HCT116 (cell line): Measurements from ENCODE around the gene THSD4. TPM values are rescaled to one million over a fixed set of nuclear protein-coding genes. Genes with fewer than 3 reads are reported as not detected.

Source experiments
- ATAC-seq: fragments of 200-7000 bp; cut with Tn5 transposase; 2 replicates; pipeline ENCODE4 v1.9.1; 2020; ENCODE audit warnings: mild to moderate bottlenecking, moderate library complexity
- BruUV-seq: library from RNA; stranded (reverse); fragments of 400-500 nt; replicated peaks from 2 replicates; lab custom pipeline; 2021; lab: Mats Ljungman, UMichigan
- CTCF ChIA-PET: fragments of 300-600 bp; sonication (Branson Sonifier 250); formaldehyde crosslinking; loops from one replicate; lab custom pipeline; 2021; ENCODE audit warnings: antibody characterized with exemption; lab: Charles Lee
- POLR2A ChIA-PET: fragments of 300-600, 350-600 bp; sonication (Branson Sonifier 250); formaldehyde crosslinking; loops from one replicate; lab custom pipeline; 2021; ENCODE audit warnings: antibody characterized with exemption; lab: Charles Lee
- RAD21 ChIA-PET, 2 experiments: fragments of 300-600 bp; sonication (Branson Sonifier 250); formaldehyde crosslinking; loops; one replicate each; lab custom pipeline; 2023; ENCODE audit warnings: low total read pairs in 2 of 2; ENCODE audit not compliant: uncharacterized antibody in 2 of 2, unreplicated experiment in 2 of 2, low non-redundant PET in 1 of 2; lab: Charles Lee
- DNase-seq: peaks from one replicate; pipeline ENCODE4 v3.0.0-alpha.2; 2010; ENCODE audit warnings: low read depth, low spot score
- H2AFZ ChIP-seq: fragments of 200-600 bp; shearing (Covaris generic), sonication (generic); 2 replicates; pipeline ENCODE4 v1.6.1; 2017; ENCODE audit warnings: low read depth, mixed run types, mixed read lengths, antibody characterized with exemption, low read length; ENCODE audit not compliant: poor library complexity, severe bottlenecking
- H3K27ac ChIP-seq: 2 replicates; pipeline ENCODE4 v1.5.1; 2012; ENCODE audit warnings: low read depth, low read length
- H3K27me3 ChIP-seq: fragments of 200-600 bp; sonication (generic); 2 replicates; pipeline ENCODE4 v1.6.1; 2016; ENCODE audit warnings: mixed run types, low read length, mixed read lengths; ENCODE audit not compliant: insufficient read depth
- H3K36me3 ChIP-seq, 2 experiments: fragments of 200-500 bp in 1 of 2; fragments of 200-600 bp in 1 of 2; sonication (Bioruptor generic) in 1 of 2; sonication (generic) in 1 of 2; 2 replicates each; pipeline versions ENCODE4 v1.5.1 to v1.6.1; 2014 to 2016; ENCODE audit warnings: low read length in 2 of 2, inconsistent platforms in 1 of 2, mixed read lengths in 1 of 2, mixed run types in 1 of 2; ENCODE audit not compliant: insufficient read depth in 2 of 2, control insufficient read depth in 1 of 2
- H3K4me1 ChIP-seq, 2 experiments: fragments of 200-600 bp in 1 of 2; sonication (generic) in 1 of 2; 2 replicates each; pipeline versions ENCODE4 v1.5.1 to v1.6.1; 2012 to 2017; ENCODE audit warnings: low read length in 2 of 2, inconsistent platforms in 1 of 2, mild to moderate bottlenecking in 1 of 2, mixed read lengths in 1 of 2, mixed run types in 1 of 2, moderate library complexity in 1 of 2; ENCODE audit not compliant: insufficient read depth in 2 of 2, control insufficient read depth in 1 of 2
- H3K4me2 ChIP-seq: fragments of 200-600 bp; sonication (generic); 2 replicates; pipeline ENCODE4 v1.6.1; 2017; ENCODE audit warnings: mixed run types, low read length, mixed read lengths
- H3K4me3 ChIP-seq, 2 experiments: fragments of 200-600 bp in 1 of 2; sonication (generic) in 1 of 2; replicated peaks in 1 of 2; 2 replicates each; pipeline ENCODE4 v1.5.1; 2011 to 2016; ENCODE audit warnings: low read length in 2 of 2, control low read depth in 1 of 2, low read depth in 1 of 2, mild to moderate bottlenecking in 1 of 2, mixed read lengths in 1 of 2, mixed run types in 1 of 2
- H3K79me2 ChIP-seq: fragments of 200-600 bp; sonication (generic); 2 replicates; pipeline ENCODE4 v1.6.1; 2017; ENCODE audit warnings: mild to moderate bottlenecking, mixed run types, low read length, moderate library complexity, mixed read lengths; ENCODE audit not compliant: insufficient read depth
- H3K9ac ChIP-seq: fragments of 200-600 bp; sonication (generic); 2 replicates; pipeline ENCODE4 v1.6.1; 2016; ENCODE audit warnings: low read length, mixed read lengths
- H3K9me2 ChIP-seq: fragments of 200-600 bp; sonication (generic), shearing (Covaris generic); 2 replicates; pipeline ENCODE4 v1.6.1; 2017; ENCODE audit warnings: mixed run types, mild to moderate bottlenecking, moderate library complexity; ENCODE audit not compliant: insufficient read depth
- H3K9me3 ChIP-seq, 2 experiments: fragments of 200-500 bp in 1 of 2; fragments of 200-600 bp in 1 of 2; sonication (Bioruptor generic) in 1 of 2; sonication (generic) in 1 of 2; 2 replicates each; pipeline ENCODE4 v1.6.1; 2014 to 2017; ENCODE audit warnings: low read length in 2 of 2, mixed read lengths in 2 of 2, inconsistent platforms in 1 of 2, low read depth in 1 of 2, mild to moderate bottlenecking in 1 of 2, mixed run types in 1 of 2, moderate library complexity in 1 of 2; ENCODE audit not compliant: control insufficient read depth in 1 of 2, insufficient read depth in 1 of 2
- H4K20me1 ChIP-seq: fragments of 200-600 bp; sonication (generic), shearing (Covaris generic); 2 replicates; pipeline ENCODE4 v1.6.1; 2017; ENCODE audit warnings: mixed run types, mild to moderate bottlenecking, moderate library complexity; ENCODE audit not compliant: insufficient read depth
- CBX3 ChIP-seq: IDR thresholded peaks from 2 replicates; pipeline ENCODE4 v1.6.1; 2012; ENCODE audit warnings: low read depth
- CEBPB ChIP-seq: IDR thresholded peaks from 2 replicates; pipeline ENCODE4 v1.6.1; 2012; ENCODE audit warnings: low read depth
- EGR1 ChIP-seq: IDR thresholded peaks from 2 replicates; pipeline ENCODE4 v1.6.1; 2012; ENCODE audit warnings: low read depth
- ELF1 ChIP-seq: IDR thresholded peaks from 2 replicates; pipeline ENCODE4 v1.6.1; 2012; ENCODE audit warnings: low read depth, borderline replicate concordance
- EZH2 ChIP-seq: fragments of 200-600 bp; sonication (generic); IDR thresholded peaks from 2 replicates; pipeline ENCODE4 v1.6.1; 2017; ENCODE audit warnings: antibody characterized with exemption, mixed run types
- FOSL1 ChIP-seq: IDR thresholded peaks from 2 replicates; pipeline ENCODE4 v1.6.1; 2012; ENCODE audit warnings: low read depth
- JUND ChIP-seq: IDR thresholded peaks from 2 replicates; pipeline ENCODE4 v1.6.1; 2012
- POLR2AphosphoS5 ChIP-seq: IDR thresholded peaks from 2 replicates; pipeline ENCODE4 v1.6.1; 2011; ENCODE audit warnings: mild to moderate bottlenecking, low read depth, low read length, moderate library complexity
- RAD21 ChIP-seq: IDR thresholded peaks from 2 replicates; pipeline ENCODE4 v1.6.1; 2012; ENCODE audit warnings: low read depth, mild to moderate bottlenecking
- SIN3A ChIP-seq: IDR thresholded peaks from 2 replicates; pipeline ENCODE4 v1.6.1; 2012; ENCODE audit warnings: low read depth
- SP1 ChIP-seq: IDR thresholded peaks from 2 replicates; pipeline ENCODE4 v1.6.1; 2012; ENCODE audit warnings: low read depth
- SRF ChIP-seq: IDR thresholded peaks from 2 replicates; pipeline ENCODE4 v1.6.1; 2012; ENCODE audit warnings: low read depth
- YY1 ChIP-seq: IDR thresholded peaks from 2 replicates; pipeline ENCODE4 v1.6.1; 2011; ENCODE audit warnings: low read length, low read depth, moderate library complexity, mild to moderate bottlenecking; ENCODE audit not compliant: insufficient replicate concordance; ENCODE audit errors: extremely low read depth
- ZFX ChIP-seq: fragments of 450-650 bp; IDR thresholded peaks from 2 replicates; pipeline ENCODE4 v1.6.1; 2017
- intact Hi-C: fragments of 100-400 bp; cut with micrococcal nuclease; formaldehyde crosslinking; loops from 2 replicates; pipeline ENCODE4 v1.10.0; 2022
- total RNA-seq: library from RNA; stranded (reverse); gene quantifications from one replicate; pipeline ENCODE4 v1.2.1, GENCODE V29; 2021; ENCODE audit not compliant: unreplicated experiment
- TF ChIP-seq, protein P1 (sequence below): IDR thresholded peaks from 2 replicates; pipeline ENCODE4 v1.6.1; 2011; ENCODE audit warnings: mild to moderate bottlenecking, low read length, moderate library complexity; ENCODE audit not compliant: insufficient replicate concordance; ENCODE audit errors: extremely low read depth
- TF ChIP-seq, protein P2 (sequence below): IDR thresholded peaks from 2 replicates; pipeline ENCODE4 v1.6.1; 2012
- TF ChIP-seq, protein P3 (sequence below): IDR thresholded peaks from 2 replicates; pipeline ENCODE4 v1.6.1; 2012; ENCODE audit warnings: low read depth
- TF ChIP-seq, protein P4 (sequence below): IDR thresholded peaks from 2 replicates; pipeline ENCODE4 v1.6.1; 2012

THSD4 gene
- total RNA-seq, 1 experiment from 2014 or later = 30.5 TPM

DNA sequence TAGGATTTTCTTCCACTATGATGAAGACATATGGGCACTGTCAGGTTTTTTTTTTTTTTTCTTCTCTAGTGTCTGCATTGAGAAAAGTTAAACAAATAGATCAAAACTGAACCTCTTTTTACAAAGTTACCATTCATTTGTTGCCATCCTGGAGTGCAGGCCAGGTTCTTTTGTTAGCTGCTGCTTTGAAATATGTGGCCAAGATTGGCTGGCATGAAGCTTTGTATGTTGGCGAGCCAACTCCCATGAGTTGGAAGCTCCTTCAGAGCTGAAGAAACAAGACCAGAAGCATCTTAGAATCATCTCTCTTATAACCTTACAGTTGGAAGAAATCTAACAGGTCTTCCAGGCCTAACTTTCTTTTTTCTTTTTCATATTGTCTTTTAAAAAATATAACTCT lies 346.5 kb downstream of the THSD4 start:
- ChIA-PET CTCF (no interaction called here), POLR2A (no interaction called here), RAD21 (no interaction called here)
- intact Hi-C loops = no loop called here
- no peak overlapping the region for H3K4me3 ChIP-seq
- no peak overlapping the region for H3K9ac ChIP-seq
- H3K27ac ChIP-seq = no peak overlapping the region
- H3K4me1 ChIP-seq = peaks cover 5 to 6% of the 10 kb centered on the region in 2 experiments; a peak in 3 of 4 replicates
- H3K79me2 ChIP-seq = no peaks in the 10 kb centered on the region
- no peak overlapping the region for H3K4me2 ChIP-seq
- no peak overlapping the region for H2AFZ ChIP-seq
- no peak for TF ChIP-seq CEBPB
- no peak for TF ChIP-seq SIN3A
- TF ChIP-seq, protein P1, sequence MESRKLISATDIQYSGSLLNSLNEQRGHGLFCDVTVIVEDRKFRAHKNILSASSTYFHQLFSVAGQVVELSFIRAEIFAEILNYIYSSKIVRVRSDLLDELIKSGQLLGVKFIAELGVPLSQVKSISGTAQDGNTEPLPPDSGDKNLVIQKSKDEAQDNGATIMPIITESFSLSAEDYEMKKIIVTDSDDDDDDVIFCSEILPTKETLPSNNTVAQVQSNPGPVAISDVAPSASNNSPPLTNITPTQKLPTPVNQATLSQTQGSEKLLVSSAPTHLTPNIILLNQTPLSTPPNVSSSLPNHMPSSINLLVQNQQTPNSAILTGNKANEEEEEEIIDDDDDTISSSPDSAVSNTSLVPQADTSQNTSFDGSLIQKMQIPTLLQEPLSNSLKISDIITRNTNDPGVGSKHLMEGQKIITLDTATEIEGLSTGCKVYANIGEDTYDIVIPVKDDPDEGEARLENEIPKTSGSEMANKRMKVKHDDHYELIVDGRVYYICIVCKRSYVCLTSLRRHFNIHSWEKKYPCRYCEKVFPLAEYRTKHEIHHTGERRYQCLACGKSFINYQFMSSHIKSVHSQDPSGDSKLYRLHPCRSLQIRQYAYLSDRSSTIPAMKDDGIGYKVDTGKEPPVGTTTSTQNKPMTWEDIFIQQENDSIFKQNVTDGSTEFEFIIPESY = no peak
- no peak for TF ChIP-seq EZH2
- TF ChIP-seq YY1 = no peak
- no peak for TF ChIP-seq FOSL1
- no peak for TF ChIP-seq RAD21
- no peak for TF ChIP-seq SP1
- TF ChIP-seq ZFX = no peak
- TF ChIP-seq JUND = no peak
- no peaks in the 10 kb centered on the region for H4K20me1 ChIP-seq
- no peaks in the 10 kb centered on the region for H3K9me2 ChIP-seq
- no peak for DNase-seq
- BruUV-seq = no TSS peak
- no peaks in the 10 kb centered on the region for H3K36me3 ChIP-seq
- no peak for ATAC-seq
- H3K27me3 ChIP-seq = no peaks in the 10 kb centered on the region
- H3K9me3 ChIP-seq = no peaks in the 10 kb centered on the region

DNA sequence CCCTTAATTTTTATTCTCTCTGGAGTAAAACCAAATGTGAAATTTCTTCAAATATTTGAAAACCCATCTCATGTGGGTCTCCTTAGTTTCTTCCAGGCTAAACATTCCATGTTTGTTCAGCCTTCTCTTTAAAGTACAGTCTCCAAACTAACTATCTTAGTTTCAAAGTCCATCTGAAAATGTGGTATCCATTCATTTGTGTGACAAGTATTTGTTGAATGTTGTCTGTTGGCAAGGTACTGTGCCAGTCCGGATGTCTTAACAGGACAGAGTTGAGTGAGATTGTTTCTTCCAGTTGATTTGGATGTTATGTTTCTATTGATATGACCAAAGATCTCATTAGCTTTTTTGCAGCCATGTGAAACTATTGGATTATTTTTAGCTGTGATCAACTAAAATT lies 347.4 kb downstream of the THSD4 start:
- BruUV-seq = no TSS peak
- Histone ChIP-seq H3K27me3 (no peaks in the 10 kb centered on the region), H3K4me2 (no peak overlapping the region), H3K4me3 (no peak overlapping the region), H3K4me1 (peaks cover 5 to 6% of the 10 kb centered on the region in 2 experiments; a peak in 3 of 4 replicates), H2AFZ (no peak overlapping the region), H3K9me2 (no peaks in the 10 kb centered on the region), H3K27ac (no peak overlapping the region), H3K9ac (no peak overlapping the region), H3K79me2 (no peaks in the 10 kb centered on the region), H3K36me3 (no peaks in the 10 kb centered on the region), H3K9me3 (no peaks in the 10 kb centered on the region), H4K20me1 (no peaks in the 10 kb centered on the region)
- ChIA-PET CTCF (no interaction called here), POLR2A (no interaction called here), RAD21 (no interaction called here)
- no peak for ATAC-seq
- no peak for DNase-seq
- intact Hi-C loops = no loop called here
- TF ChIP-seq ELF1 (no peak), SP1 (no peak), SIN3A (no peak), SRF (no peak), YY1 (no peak), POLR2AphosphoS5 (no peak), EGR1 (no peak), CBX3 (no peak)
- TF ChIP-seq, protein P2, sequence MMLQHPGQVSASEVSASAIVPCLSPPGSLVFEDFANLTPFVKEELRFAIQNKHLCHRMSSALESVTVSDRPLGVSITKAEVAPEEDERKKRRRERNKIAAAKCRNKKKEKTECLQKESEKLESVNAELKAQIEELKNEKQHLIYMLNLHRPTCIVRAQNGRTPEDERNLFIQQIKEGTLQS = no peak
- TF ChIP-seq, protein P3, sequence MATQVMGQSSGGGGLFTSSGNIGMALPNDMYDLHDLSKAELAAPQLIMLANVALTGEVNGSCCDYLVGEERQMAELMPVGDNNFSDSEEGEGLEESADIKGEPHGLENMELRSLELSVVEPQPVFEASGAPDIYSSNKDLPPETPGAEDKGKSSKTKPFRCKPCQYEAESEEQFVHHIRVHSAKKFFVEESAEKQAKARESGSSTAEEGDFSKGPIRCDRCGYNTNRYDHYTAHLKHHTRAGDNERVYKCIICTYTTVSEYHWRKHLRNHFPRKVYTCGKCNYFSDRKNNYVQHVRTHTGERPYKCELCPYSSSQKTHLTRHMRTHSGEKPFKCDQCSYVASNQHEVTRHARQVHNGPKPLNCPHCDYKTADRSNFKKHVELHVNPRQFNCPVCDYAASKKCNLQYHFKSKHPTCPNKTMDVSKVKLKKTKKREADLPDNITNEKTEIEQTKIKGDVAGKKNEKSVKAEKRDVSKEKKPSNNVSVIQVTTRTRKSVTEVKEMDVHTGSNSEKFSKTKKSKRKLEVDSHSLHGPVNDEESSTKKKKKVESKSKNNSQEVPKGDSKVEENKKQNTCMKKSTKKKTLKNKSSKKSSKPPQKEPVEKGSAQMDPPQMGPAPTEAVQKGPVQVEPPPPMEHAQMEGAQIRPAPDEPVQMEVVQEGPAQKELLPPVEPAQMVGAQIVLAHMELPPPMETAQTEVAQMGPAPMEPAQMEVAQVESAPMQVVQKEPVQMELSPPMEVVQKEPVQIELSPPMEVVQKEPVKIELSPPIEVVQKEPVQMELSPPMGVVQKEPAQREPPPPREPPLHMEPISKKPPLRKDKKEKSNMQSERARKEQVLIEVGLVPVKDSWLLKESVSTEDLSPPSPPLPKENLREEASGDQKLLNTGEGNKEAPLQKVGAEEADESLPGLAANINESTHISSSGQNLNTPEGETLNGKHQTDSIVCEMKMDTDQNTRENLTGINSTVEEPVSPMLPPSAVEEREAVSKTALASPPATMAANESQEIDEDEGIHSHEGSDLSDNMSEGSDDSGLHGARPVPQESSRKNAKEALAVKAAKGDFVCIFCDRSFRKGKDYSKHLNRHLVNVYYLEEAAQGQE = no peak
- TF ChIP-seq, protein P4, sequence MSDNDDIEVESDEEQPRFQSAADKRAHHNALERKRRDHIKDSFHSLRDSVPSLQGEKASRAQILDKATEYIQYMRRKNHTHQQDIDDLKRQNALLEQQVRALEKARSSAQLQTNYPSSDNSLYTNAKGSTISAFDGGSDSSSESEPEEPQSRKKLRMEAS = no peak
